Glutamatergic neuron (in vitro differentiated cells): ENCODE measurements around the gene HOXA9. TPM values are rescaled to one million over a fixed set of nuclear protein-coding genes. Genes with fewer than 3 reads are reported as not detected.

Source experiments
- DNase-seq: peaks from one replicate; pipeline ENCODE4 v3.0.0; 2022
- H3K27ac Mint-ChIP-seq: one replicate; pipeline ENCODE4 v1.8.0; 2020; ENCODE audit warnings: mild to moderate bottlenecking, mixed read lengths, inconsistent platforms; ENCODE audit not compliant: unreplicated experiment
- H3K27me3 Mint-ChIP-seq: one replicate; pipeline ENCODE4 v1.8.0; 2020; ENCODE audit warnings: mild to moderate bottlenecking, moderate library complexity, mixed read lengths, inconsistent platforms; ENCODE audit not compliant: unreplicated experiment
- H3K36me3 Mint-ChIP-seq: one replicate; pipeline ENCODE4 v1.8.0; 2020; ENCODE audit warnings: mild to moderate bottlenecking, mixed read lengths, inconsistent platforms; ENCODE audit not compliant: unreplicated experiment
- H3K4me1 Mint-ChIP-seq: one replicate; pipeline ENCODE4 v1.8.0; 2020; ENCODE audit warnings: mild to moderate bottlenecking, low read depth, mixed read lengths, inconsistent platforms; ENCODE audit not compliant: unreplicated experiment
- H3K4me3 Mint-ChIP-seq: one replicate; pipeline ENCODE4 v1.8.0; 2020; ENCODE audit warnings: mild to moderate bottlenecking, mixed read lengths, inconsistent platforms; ENCODE audit not compliant: unreplicated experiment
- H3K9me3 Mint-ChIP-seq: one replicate; pipeline ENCODE4 v1.8.0; 2020; ENCODE audit warnings: mild to moderate bottlenecking, moderate library complexity, mixed read lengths, inconsistent platforms; ENCODE audit not compliant: unreplicated experiment
- CTCF ChIP-seq: fragments of 200-600 bp; sonication (generic); IDR thresholded peaks from one replicate; pipeline ENCODE4 v1.5.0; 2021; ENCODE audit not compliant: partially characterized antibody, unreplicated experiment
- total RNA-seq: library from RNA; stranded (reverse); fragmentation: NEBNext Ultra II Directional; extraction: Animal tissue kit (Norgen Biotek cat#: 25700); gene quantifications from one replicate; pipeline ENCODE4 v1.2.1, GENCODE V29; 2021; ENCODE audit not compliant: unreplicated experiment

The HOXA9 gene
- total RNA-seq, 1 donor from 2014 or later: not detected

GRCh38 chr7:27118580-27118979 lies 46.8 kb downstream of the HOXA9 start:
- no peaks in the 10 kb centered on the region for H3K36me3 Mint-ChIP-seq
- TF ChIP-seq CTCF: no peak
- no peak overlapping the region for H3K4me3 Mint-ChIP-seq
- H3K9me3 Mint-ChIP-seq: peaks cover 7% of the 10 kb centered on the region
- peaks cover 44% of the 10 kb centered on the region for H3K27me3 Mint-ChIP-seq
- no peak overlapping the region for H3K27ac Mint-ChIP-seq
- DNase-seq: no peak
- H3K4me1 Mint-ChIP-seq: no peaks in the 10 kb centered on the region

GRCh38 chr7:27117887-27118491 lies 47.3 kb downstream of the HOXA9 start:
- H3K9me3 Mint-ChIP-seq: peaks cover 7% of the 10 kb centered on the region
- H3K27ac Mint-ChIP-seq: no peak overlapping the region
- H3K4me3 Mint-ChIP-seq: no peak overlapping the region
- peaks cover 45% of the 10 kb centered on the region for H3K27me3 Mint-ChIP-seq
- no peak for TF ChIP-seq CTCF
- DNase-seq: no peak
- H3K36me3 Mint-ChIP-seq: no peaks in the 10 kb centered on the region
- H3K4me1 Mint-ChIP-seq: no peaks in the 10 kb centered on the region

- H3K9me3 Mint-ChIP-seq: peaks cover 7% of the 10 kb centered on the region
- no peaks in the 10 kb centered on the region for H3K4me1 Mint-ChIP-seq
- H3K36me3 Mint-ChIP-seq: no peaks in the 10 kb centered on the region
- no peak overlapping the region for H3K27ac Mint-ChIP-seq
- H3K4me3 Mint-ChIP-seq: no peak overlapping the region
- peaks cover 43% of the 10 kb centered on the region for H3K27me3 Mint-ChIP-seq
- TF ChIP-seq CTCF: no peak
- DNase-seq: no peak
Observed at GRCh38 chr7:27116962-27117886, 48.1 kb downstream of the HOXA9 start.

GRCh38 chr7:27116031-27116961 lies 49.0 kb downstream of the HOXA9 start:
- H3K4me1 Mint-ChIP-seq: no peaks in the 10 kb centered on the region
- DNase-seq: no peak
- H3K27me3 Mint-ChIP-seq: peaks cover 49% of the 10 kb centered on the region
- H3K9me3 Mint-ChIP-seq: peaks cover 6% of the 10 kb centered on the region
- no peak overlapping the region for H3K27ac Mint-ChIP-seq
- TF ChIP-seq CTCF: no peak
- no peak overlapping the region for H3K4me3 Mint-ChIP-seq
- H3K36me3 Mint-ChIP-seq: no peaks in the 10 kb centered on the region
